Choroid plexus epithelial cell (primary cell): Measurements from ENCODE around the gene C1GALT1.
A peak's percentile ranks its signal among the peaks of the same experiment; 100 is the strongest.

Experiments used
- DNase-seq: peaks from one replicate; pipeline ENCODE4 v3.0.0-alpha.2; 2010; ENCODE audit warnings: low read depth
- H3K4me3 ChIP-seq: 2 replicates; pipeline ENCODE4 v1.5.1; 2011; ENCODE audit warnings: low read depth, mild to moderate bottlenecking, control low read depth, low read length, moderate library complexity
- CTCF ChIP-seq: conservative IDR thresholded peaks from 2 replicates; pipeline ENCODE4 v1.5.1; 2011; ENCODE audit warnings: low read depth, mild to moderate bottlenecking, control low read depth, inconsistent platforms, low read length, moderate library complexity

The C1GALT1 gene

GRCh38 chr7:7173956-7174632 is 8.2 kb upstream of the C1GALT1 start:
- no peak for DNase-seq
- no peak for TF ChIP-seq CTCF
- no peak overlapping the region for H3K4me3 ChIP-seq

DNA sequence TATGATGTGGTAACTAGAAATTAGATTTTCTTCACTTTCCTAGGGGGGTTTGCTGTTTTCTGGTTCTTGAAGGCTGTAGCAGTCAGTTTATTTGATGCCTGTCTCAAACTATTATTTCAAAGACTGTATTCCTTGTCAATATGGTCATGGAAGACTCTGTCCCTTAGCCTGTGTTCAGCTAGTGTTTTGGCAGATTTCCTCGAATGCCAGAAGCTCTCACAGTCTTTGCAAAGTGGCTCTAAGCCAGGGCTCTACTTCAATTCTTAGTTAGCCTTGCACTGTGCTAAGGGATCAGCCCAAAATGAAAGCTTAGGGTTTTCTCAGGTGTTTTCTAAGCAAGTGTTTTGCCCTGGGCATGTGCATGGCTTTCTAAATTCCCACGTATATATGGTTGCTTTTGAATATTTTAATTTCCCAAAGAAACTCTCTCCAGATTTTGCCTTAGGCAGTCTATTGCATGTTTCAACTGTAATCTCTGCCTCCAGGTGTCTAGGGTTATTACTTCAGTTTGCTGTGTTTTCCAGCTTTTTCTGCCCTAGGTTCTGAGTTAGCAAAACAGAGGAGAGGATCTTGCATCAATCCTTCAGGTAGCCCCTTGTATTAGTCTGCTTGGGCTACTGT is 7.2 kb upstream of the C1GALT1 start:
- no peak overlapping the region for H3K4me3 ChIP-seq
- DNase-seq: peak; percentile 30
- TF ChIP-seq CTCF: no peak

GRCh38 chr7:7176406-7177043 is 5.8 kb upstream of the C1GALT1 start:
- H3K4me3 ChIP-seq: no peak overlapping the region
- no peak for TF ChIP-seq CTCF
- peak; percentile 93 for DNase-seq

DNA sequence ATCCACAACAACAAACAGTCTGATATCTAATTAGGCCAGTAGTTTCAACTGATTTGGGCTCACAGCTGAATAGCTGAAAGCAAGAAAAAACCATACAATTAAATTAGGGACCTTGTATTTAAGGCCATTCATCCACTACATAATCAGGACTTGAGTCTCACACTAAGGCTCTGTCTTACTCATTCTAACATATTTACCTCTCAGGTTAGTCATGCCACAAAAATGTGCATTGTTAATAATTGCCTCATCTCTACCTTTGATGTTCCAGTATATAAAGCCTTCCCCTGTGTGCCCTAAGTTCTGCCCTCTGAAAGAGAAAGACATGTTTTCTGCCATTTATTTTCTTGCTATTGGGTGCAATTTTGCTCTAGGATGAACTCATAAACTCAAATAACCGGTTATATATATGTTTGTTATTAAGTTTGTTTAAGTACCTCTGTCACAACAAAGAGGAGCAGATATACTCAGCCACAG is 5.3 kb upstream of the C1GALT1 start:
- TF ChIP-seq CTCF: no peak
- H3K4me3 ChIP-seq: no peak overlapping the region
- peak; percentile 84 for DNase-seq

GRCh38 chr7:7178081-7178480 is 4.3 kb upstream of the C1GALT1 start:
- no peak overlapping the region for H3K4me3 ChIP-seq

GRCh38 chr7:7178906-7179305 is 3.4 kb upstream of the C1GALT1 start:
- DNase-seq: no peak
- no peak overlapping the region for H3K4me3 ChIP-seq
- TF ChIP-seq CTCF: no peak

More at GRCh38 chr7:7178081-7178480, 4.3 kb upstream of the C1GALT1 start:
- no peak for DNase-seq
- no peak for TF ChIP-seq CTCF
